GM12878 (cell line): ENCODE data around the gene CSRP3.

ENCODE experiments used
- CBFB ChIP-seq: IDR thresholded peaks from 2 replicates; pipeline ENCODE4 v1.6.1; 2016; ENCODE audit warnings: antibody characterized with exemption, low read depth
- CREB1 ChIP-seq: IDR thresholded peaks from 2 replicates; pipeline ENCODE4 v1.6.1; 2012; ENCODE audit warnings: low read depth, mild to moderate bottlenecking, inconsistent platforms
- EZH2 ChIP-seq: IDR thresholded peaks from 2 replicates; pipeline ENCODE4 v1.6.1; 2012; ENCODE audit warnings: low read depth, mild to moderate bottlenecking, control low read depth, inconsistent platforms, low read length, borderline replicate concordance; ENCODE audit not compliant: control insufficient read depth
- MYC ChIP-seq: IDR thresholded peaks from 2 replicates; pipeline ENCODE4 v1.6.1; 2011; ENCODE audit warnings: mild to moderate bottlenecking, low read length, moderate library complexity, inconsistent platforms; ENCODE audit not compliant: insufficient read depth, insufficient replicate concordance, insufficient read length, severe bottlenecking
- POLR2A ChIP-seq: IDR thresholded peaks from 2 replicates; pipeline ENCODE4 v1.6.1; 2011; ENCODE audit warnings: low read depth, mild to moderate bottlenecking, low read length
- SPI1 ChIP-seq: IDR thresholded peaks from 2 replicates; pipeline ENCODE4 v1.6.1; 2011; ENCODE audit warnings: low read depth, mild to moderate bottlenecking, low read length, moderate library complexity, borderline replicate concordance; ENCODE audit not compliant: insufficient read depth
- YY1 ChIP-seq: IDR thresholded peaks from 2 replicates; pipeline ENCODE4 v1.6.1; 2011; ENCODE audit warnings: low read depth, mild to moderate bottlenecking, low read length
- TF ChIP-seq, protein P1 (sequence below), 3 experiments: IDR thresholded peaks in 2 of 3; conservative IDR thresholded peaks in 1 of 3; 2 replicates each; pipeline ENCODE4 v1.5.1; 2011; ENCODE audit warnings: low read depth in 3 of 3, low read length in 3 of 3, mild to moderate bottlenecking in 3 of 3, control low read depth in 2 of 3, moderate library complexity in 2 of 3, inconsistent platforms in 1 of 3, mixed read lengths in 1 of 3; ENCODE audit not compliant: control insufficient read depth in 2 of 3, insufficient read depth in 1 of 3; ENCODE audit errors: extremely low read depth in 1 of 3
- TF ChIP-seq, protein P2 (sequence below): IDR thresholded peaks from 2 replicates; pipeline ENCODE4 v1.6.1; 2012; ENCODE audit warnings: low read length, inconsistent platforms
- TF ChIP-seq, protein P3 (sequence below): IDR thresholded peaks from 2 replicates; pipeline ENCODE4 v1.6.1; 2011; ENCODE audit warnings: mild to moderate bottlenecking, low read depth, low read length, moderate library complexity; ENCODE audit not compliant: insufficient replicate concordance
- TF ChIP-seq, protein P4 (sequence below): fragments of 450-650 bp; IDR thresholded peaks from 2 replicates; pipeline ENCODE4 v1.6.1; 2017; ENCODE audit warnings: mild to moderate bottlenecking
- TF ChIP-seq, protein P5 (sequence below): IDR thresholded peaks from 2 replicates; pipeline ENCODE4 v1.6.1; 2012; ENCODE audit warnings: low read depth, low read length, improper control_type of control experiment

GRCh38 chr11:19200410-19201201, 1.2 kb downstream of the CSRP3 start:
- TF ChIP-seq, protein P1, sequence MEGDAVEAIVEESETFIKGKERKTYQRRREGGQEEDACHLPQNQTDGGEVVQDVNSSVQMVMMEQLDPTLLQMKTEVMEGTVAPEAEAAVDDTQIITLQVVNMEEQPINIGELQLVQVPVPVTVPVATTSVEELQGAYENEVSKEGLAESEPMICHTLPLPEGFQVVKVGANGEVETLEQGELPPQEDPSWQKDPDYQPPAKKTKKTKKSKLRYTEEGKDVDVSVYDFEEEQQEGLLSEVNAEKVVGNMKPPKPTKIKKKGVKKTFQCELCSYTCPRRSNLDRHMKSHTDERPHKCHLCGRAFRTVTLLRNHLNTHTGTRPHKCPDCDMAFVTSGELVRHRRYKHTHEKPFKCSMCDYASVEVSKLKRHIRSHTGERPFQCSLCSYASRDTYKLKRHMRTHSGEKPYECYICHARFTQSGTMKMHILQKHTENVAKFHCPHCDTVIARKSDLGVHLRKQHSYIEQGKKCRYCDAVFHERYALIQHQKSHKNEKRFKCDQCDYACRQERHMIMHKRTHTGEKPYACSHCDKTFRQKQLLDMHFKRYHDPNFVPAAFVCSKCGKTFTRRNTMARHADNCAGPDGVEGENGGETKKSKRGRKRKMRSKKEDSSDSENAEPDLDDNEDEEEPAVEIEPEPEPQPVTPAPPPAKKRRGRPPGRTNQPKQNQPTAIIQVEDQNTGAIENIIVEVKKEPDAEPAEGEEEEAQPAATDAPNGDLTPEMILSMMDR (IDR thresholded peaks at IDR 0.05 in 2 of 3, conservative IDR thresholded peaks at IDR 0.05 in 1 of 3; ENCODE audit: control insufficient read depth in 2 of 3, extremely low read depth in 1 of 3, insufficient read depth in 1 of 3, low read depth in 3 of 3, low read length in 3 of 3), result no peak
- TF ChIP-seq EZH2, result no peak
- no peak for TF ChIP-seq POLR2A
- no peak for TF ChIP-seq YY1
- TF ChIP-seq, protein P2, sequence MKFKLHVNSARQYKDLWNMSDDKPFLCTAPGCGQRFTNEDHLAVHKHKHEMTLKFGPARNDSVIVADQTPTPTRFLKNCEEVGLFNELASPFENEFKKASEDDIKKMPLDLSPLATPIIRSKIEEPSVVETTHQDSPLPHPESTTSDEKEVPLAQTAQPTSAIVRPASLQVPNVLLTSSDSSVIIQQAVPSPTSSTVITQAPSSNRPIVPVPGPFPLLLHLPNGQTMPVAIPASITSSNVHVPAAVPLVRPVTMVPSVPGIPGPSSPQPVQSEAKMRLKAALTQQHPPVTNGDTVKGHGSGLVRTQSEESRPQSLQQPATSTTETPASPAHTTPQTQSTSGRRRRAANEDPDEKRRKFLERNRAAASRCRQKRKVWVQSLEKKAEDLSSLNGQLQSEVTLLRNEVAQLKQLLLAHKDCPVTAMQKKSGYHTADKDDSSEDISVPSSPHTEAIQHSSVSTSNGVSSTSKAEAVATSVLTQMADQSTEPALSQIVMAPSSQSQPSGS, result no peak
- TF ChIP-seq CBFB, result no peak
- TF ChIP-seq MYC, result no peak
- TF ChIP-seq, protein P3, sequence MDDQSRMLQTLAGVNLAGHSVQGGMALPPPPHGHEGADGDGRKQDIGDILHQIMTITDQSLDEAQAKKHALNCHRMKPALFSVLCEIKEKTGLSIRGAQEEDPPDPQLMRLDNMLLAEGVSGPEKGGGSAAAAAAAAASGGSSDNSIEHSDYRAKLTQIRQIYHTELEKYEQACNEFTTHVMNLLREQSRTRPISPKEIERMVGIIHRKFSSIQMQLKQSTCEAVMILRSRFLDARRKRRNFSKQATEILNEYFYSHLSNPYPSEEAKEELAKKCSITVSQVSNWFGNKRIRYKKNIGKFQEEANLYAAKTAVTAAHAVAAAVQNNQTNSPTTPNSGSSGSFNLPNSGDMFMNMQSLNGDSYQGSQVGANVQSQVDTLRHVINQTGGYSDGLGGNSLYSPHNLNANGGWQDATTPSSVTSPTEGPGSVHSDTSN, result no peak
- TF ChIP-seq CREB1, result no peak
- no peak for TF ChIP-seq SPI1
- TF ChIP-seq, protein P4, sequence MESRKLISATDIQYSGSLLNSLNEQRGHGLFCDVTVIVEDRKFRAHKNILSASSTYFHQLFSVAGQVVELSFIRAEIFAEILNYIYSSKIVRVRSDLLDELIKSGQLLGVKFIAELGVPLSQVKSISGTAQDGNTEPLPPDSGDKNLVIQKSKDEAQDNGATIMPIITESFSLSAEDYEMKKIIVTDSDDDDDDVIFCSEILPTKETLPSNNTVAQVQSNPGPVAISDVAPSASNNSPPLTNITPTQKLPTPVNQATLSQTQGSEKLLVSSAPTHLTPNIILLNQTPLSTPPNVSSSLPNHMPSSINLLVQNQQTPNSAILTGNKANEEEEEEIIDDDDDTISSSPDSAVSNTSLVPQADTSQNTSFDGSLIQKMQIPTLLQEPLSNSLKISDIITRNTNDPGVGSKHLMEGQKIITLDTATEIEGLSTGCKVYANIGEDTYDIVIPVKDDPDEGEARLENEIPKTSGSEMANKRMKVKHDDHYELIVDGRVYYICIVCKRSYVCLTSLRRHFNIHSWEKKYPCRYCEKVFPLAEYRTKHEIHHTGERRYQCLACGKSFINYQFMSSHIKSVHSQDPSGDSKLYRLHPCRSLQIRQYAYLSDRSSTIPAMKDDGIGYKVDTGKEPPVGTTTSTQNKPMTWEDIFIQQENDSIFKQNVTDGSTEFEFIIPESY, result no peak
- TF ChIP-seq, protein P5, sequence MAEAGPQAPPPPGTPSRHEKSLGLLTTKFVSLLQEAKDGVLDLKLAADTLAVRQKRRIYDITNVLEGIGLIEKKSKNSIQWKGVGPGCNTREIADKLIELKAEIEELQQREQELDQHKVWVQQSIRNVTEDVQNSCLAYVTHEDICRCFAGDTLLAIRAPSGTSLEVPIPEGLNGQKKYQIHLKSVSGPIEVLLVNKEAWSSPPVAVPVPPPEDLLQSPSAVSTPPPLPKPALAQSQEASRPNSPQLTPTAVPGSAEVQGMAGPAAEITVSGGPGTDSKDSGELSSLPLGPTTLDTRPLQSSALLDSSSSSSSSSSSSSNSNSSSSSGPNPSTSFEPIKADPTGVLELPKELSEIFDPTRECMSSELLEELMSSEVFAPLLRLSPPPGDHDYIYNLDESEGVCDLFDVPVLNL, result no peak
